Trophoblast cell (in vitro differentiated cells and primary cell): ENCODE results near the gene FHOD3.

ENCODE experiments used
- DNase-seq, 2 donors: peaks; one replicate each; pipeline ENCODE4 v3.0.0-alpha.2; 2016
- H2AFZ ChIP-seq: 2 replicates; pipeline ENCODE4 v1.6.1; 2013; ENCODE audit warnings: low read length, moderate library complexity, mild to moderate bottlenecking; ENCODE audit not compliant: insufficient read depth, poor library complexity
- H2AK5ac ChIP-seq: 2 replicates; pipeline ENCODE4 v1.6.1; 2013; ENCODE audit warnings: mild to moderate bottlenecking, low read length
- H2BK120ac ChIP-seq: 2 replicates; pipeline ENCODE4 v1.6.1; 2013; ENCODE audit warnings: low read length, mild to moderate bottlenecking, moderate library complexity; ENCODE audit not compliant: insufficient read depth, poor library complexity
- H2BK12ac ChIP-seq: 2 replicates; pipeline ENCODE4 v1.6.1; 2013; ENCODE audit warnings: mild to moderate bottlenecking, low read length, moderate library complexity
- H2BK5ac ChIP-seq: 2 replicates; pipeline ENCODE4 v1.6.1; 2013; ENCODE audit warnings: low read length, low read depth, moderate library complexity, mild to moderate bottlenecking; ENCODE audit not compliant: poor library complexity
- H3K14ac ChIP-seq: 2 replicates; pipeline ENCODE4 v1.6.1; 2013; ENCODE audit warnings: mild to moderate bottlenecking, low read length
- H3K18ac ChIP-seq: 2 replicates; pipeline ENCODE4 v1.6.1; 2013; ENCODE audit warnings: mild to moderate bottlenecking, low read length
- H3K23ac ChIP-seq: 2 replicates; pipeline ENCODE4 v1.6.1; 2013; ENCODE audit warnings: low read length
- H3K27ac ChIP-seq: 2 replicates; pipeline ENCODE4 v1.5.1; 2013; ENCODE audit warnings: low read depth, mild to moderate bottlenecking, inconsistent platforms, low read length, moderate library complexity
- H3K27me3 ChIP-seq: 2 replicates; pipeline ENCODE4 v1.6.1; 2013; ENCODE audit warnings: inconsistent platforms, mild to moderate bottlenecking, low read length, moderate library complexity; ENCODE audit not compliant: insufficient read depth
- H3K36me3 ChIP-seq, 2 experiments: 1 replicate in 1 of 2; 2 replicates in 1 of 2; pipeline ENCODE4 v1.6.1; 2013; ENCODE audit warnings: low read length in 2 of 2, mild to moderate bottlenecking in 2 of 2, moderate library complexity in 1 of 2; ENCODE audit not compliant: insufficient read depth in 2 of 2, control insufficient read depth in 1 of 2
- H3K4ac ChIP-seq: 2 replicates; pipeline ENCODE4 v1.6.1; 2013; ENCODE audit warnings: low read depth, mild to moderate bottlenecking, low read length, moderate library complexity
- H3K4me1 ChIP-seq, 2 experiments: 1 replicate in 1 of 2; 2 replicates in 1 of 2; pipeline ENCODE4 v1.6.1; 2013; ENCODE audit warnings: low read length in 2 of 2, mild to moderate bottlenecking in 2 of 2, moderate library complexity in 1 of 2; ENCODE audit not compliant: insufficient read depth in 2 of 2, control insufficient read depth in 1 of 2
- H3K4me2 ChIP-seq: 2 replicates; pipeline ENCODE4 v1.6.1; 2013; ENCODE audit warnings: inconsistent platforms, mild to moderate bottlenecking, low read length, moderate library complexity
- H3K4me3 ChIP-seq: 2 replicates; pipeline ENCODE4 v1.5.1; 2013; ENCODE audit warnings: mild to moderate bottlenecking, low read depth, low read length, inconsistent platforms
- H3K79me1 ChIP-seq: one replicate; pipeline ENCODE4 v1.6.1; 2013; ENCODE audit warnings: low read length
- H3K79me2 ChIP-seq: 2 replicates; pipeline ENCODE4 v1.6.1; 2013; ENCODE audit warnings: low read length, mild to moderate bottlenecking; ENCODE audit not compliant: control insufficient read depth, insufficient read depth, poor library complexity
- H3K9ac ChIP-seq: 2 replicates; pipeline ENCODE4 v1.6.1; 2013; ENCODE audit warnings: mild to moderate bottlenecking, low read length
- H3K9me3 ChIP-seq: 2 replicates; pipeline ENCODE4 v1.6.1; 2013; ENCODE audit warnings: low read depth, mild to moderate bottlenecking, control low read depth, inconsistent platforms, low read length; ENCODE audit not compliant: insufficient read depth
- H4K12ac ChIP-seq: 2 replicates; pipeline ENCODE4 v1.6.1; 2013; ENCODE audit warnings: low read depth, mild to moderate bottlenecking, low read length, moderate library complexity
- H4K8ac ChIP-seq: 2 replicates; pipeline ENCODE4 v1.6.1; 2013; ENCODE audit warnings: low read depth, mild to moderate bottlenecking, low read length, moderate library complexity
- H4K91ac ChIP-seq: one replicate; pipeline ENCODE4 v1.6.1; 2013; ENCODE audit warnings: low read depth, mild to moderate bottlenecking, low read length, moderate library complexity
- WGBS: extraction: QIAGEN DNeasy Blood & Tissue Kit; methylation state at CpG from one replicate; pipeline ENCODE4 v1.1.7; 2013; ENCODE audit warnings: missing lambda C conversion rate; ENCODE audit not compliant: insufficient read length, insufficient coverage; ENCODE audit errors: extremely low coverage; 5-methylcytosine and 5-hydroxymethylcytosine counted together

Gene FHOD3

GRCh38 chr18:36420826-36421225 lies 123.3 kb downstream of the FHOD3 start:
- no peak overlapping the region for H2BK12ac ChIP-seq
- DNase-seq, result peak in 1 of 2 donors; percentile 53
- no peak overlapping the region for H4K12ac ChIP-seq
- WGBS, result no CpG with 5 or more reads among the region's 1 CpG
- no peak overlapping the region for H3K18ac ChIP-seq
- H2BK5ac ChIP-seq, result no peak overlapping the region
- no peak overlapping the region for H2AK5ac ChIP-seq
- H4K8ac ChIP-seq, result no peak overlapping the region
- peaks cover 4% of the 10 kb centered on the region for H3K79me1 ChIP-seq
- H3K36me3 ChIP-seq, result no peaks in the 10 kb centered on the region
- no peaks in the 10 kb centered on the region for H3K27me3 ChIP-seq
- H2AFZ ChIP-seq, result no peak overlapping the region
- no peaks in the 10 kb centered on the region for H3K9me3 ChIP-seq
- H3K9ac ChIP-seq, result no peak overlapping the region
- no peak overlapping the region for H4K91ac ChIP-seq
- no peak overlapping the region for H3K23ac ChIP-seq
- peaks cover 10 to 19% of the 10 kb centered on the region in 2 experiments for H3K4me1 ChIP-seq
- no peak overlapping the region for H2BK120ac ChIP-seq
- H3K14ac ChIP-seq, result no peak overlapping the region
- no peaks in the 10 kb centered on the region for H3K79me2 ChIP-seq
- no peak overlapping the region for H3K4ac ChIP-seq
- H3K4me2 ChIP-seq, result no peak overlapping the region
- no peak overlapping the region for H3K4me3 ChIP-seq
- H3K27ac ChIP-seq, result no peak overlapping the region

- no peak overlapping the region for H3K4me3 ChIP-seq
- no peak overlapping the region for H3K4ac ChIP-seq
- peaks cover 18 to 28% of the 10 kb centered on the region in 2 experiments for H3K4me1 ChIP-seq
- no peak overlapping the region for H3K9ac ChIP-seq
- H2AFZ ChIP-seq, result no peak overlapping the region
- no peak overlapping the region for H3K18ac ChIP-seq
- peaks cover 0 to 3% of the 10 kb centered on the region in 2 experiments for H3K36me3 ChIP-seq
- no peak overlapping the region for H3K4me2 ChIP-seq
- no peak overlapping the region for H3K14ac ChIP-seq
- H3K79me1 ChIP-seq, result peaks cover 7% of the 10 kb centered on the region
- H4K91ac ChIP-seq, result no peak overlapping the region
- no peaks in the 10 kb centered on the region for H3K9me3 ChIP-seq
- no peak overlapping the region for H4K12ac ChIP-seq
- no peak overlapping the region for H3K27ac ChIP-seq
- no peak overlapping the region for H4K8ac ChIP-seq
- H3K27me3 ChIP-seq, result no peaks in the 10 kb centered on the region
- H3K79me2 ChIP-seq, result no peaks in the 10 kb centered on the region
- H2BK120ac ChIP-seq, result no peak overlapping the region
- no peak overlapping the region for H2BK5ac ChIP-seq
- H2AK5ac ChIP-seq, result no peak overlapping the region
- no peak overlapping the region for H2BK12ac ChIP-seq
- no CpG with 5 or more reads among the region's 4 CpGs for WGBS
- peak; percentile 61 to 75 for DNase-seq
- H3K23ac ChIP-seq, result no peak overlapping the region
Observed at GRCh38 chr18:36424741-36425142, 127.2 kb downstream of the FHOD3 start.

GRCh38 chr18:36427369-36427768 lies 129.9 kb downstream of the FHOD3 start:
- no peak overlapping the region for H3K4me3 ChIP-seq
- H3K4ac ChIP-seq, result no peak overlapping the region
- peaks cover 5% of the 10 kb centered on the region for H3K79me1 ChIP-seq
- H3K27me3 ChIP-seq, result no peaks in the 10 kb centered on the region
- no peak overlapping the region for H4K12ac ChIP-seq
- no peak overlapping the region for H4K8ac ChIP-seq
- H3K18ac ChIP-seq, result no peak overlapping the region
- peak overlapping the region; percentile 24 for H3K27ac ChIP-seq
- H2AFZ ChIP-seq, result no peak overlapping the region
- H3K79me2 ChIP-seq, result no peaks in the 10 kb centered on the region
- H2BK120ac ChIP-seq, result no peak overlapping the region
- WGBS, result no CpG with 5 or more reads among the region's 3 CpGs
- no peak overlapping the region for H3K4me2 ChIP-seq
- H3K36me3 ChIP-seq, result peaks cover 0 to 3% of the 10 kb centered on the region in 2 experiments
- DNase-seq, result peak; percentile 53 to 90
- no peak overlapping the region for H3K14ac ChIP-seq
- H2AK5ac ChIP-seq, result no peak overlapping the region
- no peak overlapping the region for H2BK12ac ChIP-seq
- no peak overlapping the region for H3K9ac ChIP-seq
- H3K9me3 ChIP-seq, result no peaks in the 10 kb centered on the region
- peak overlapping the region; percentile 46 for H2BK5ac ChIP-seq
- H3K23ac ChIP-seq, result no peak overlapping the region
- H4K91ac ChIP-seq, result no peak overlapping the region
- peaks cover 11 to 17% of the 10 kb centered on the region in 2 experiments for H3K4me1 ChIP-seq

- Histone ChIP-seq H3K9ac (no peak overlapping the region), H2BK120ac (no peak overlapping the region), H2BK5ac (no peak overlapping the region), H4K12ac (no peak overlapping the region), H3K4me1 (peaks cover 11 to 15% of the 10 kb centered on the region in 2 experiments), H3K27me3 (no peaks in the 10 kb centered on the region), H2AK5ac (no peak overlapping the region), H3K14ac (no peak overlapping the region), H2AFZ (no peak overlapping the region), H4K8ac (no peak overlapping the region), H3K4me2 (no peak overlapping the region), H3K27ac (peak overlapping the region; percentile 69), H3K9me3 (no peaks in the 10 kb centered on the region), H3K79me2 (no peaks in the 10 kb centered on the region), H3K23ac (no peak overlapping the region), H3K79me1 (peaks cover 5% of the 10 kb centered on the region), H3K4me3 (no peak overlapping the region), H3K18ac (no peak overlapping the region), H3K4ac (no peak overlapping the region), H4K91ac (no peak overlapping the region), H3K36me3 (peaks cover 0 to 3% of the 10 kb centered on the region in 2 experiments), H2BK12ac (no peak overlapping the region)
- no CpG with 5 or more reads among the region's 2 CpGs for WGBS
- DNase-seq, result peak in 1 of 2 donors; percentile 94
Observed at GRCh38 chr18:36427831-36428230, 130.3 kb downstream of the FHOD3 start.
